HEK293 (cell line): ENCODE results near the gene MAGI2.

Experiments used
- CTCF ChIA-PET: fragments of 350-600 bp; formaldehyde crosslinking; extraction: SDS; loops from one replicate; lab custom pipeline; 2021; ENCODE audit warnings: antibody characterized with exemption; lab: Yijun Ruan, JAX
- POLR2A ChIA-PET: fragments of 300-600 bp; formaldehyde crosslinking; extraction: SDS; loops from one replicate; lab custom pipeline; 2020; ENCODE audit warnings: antibody characterized with exemption, inconsistent platforms; lab: Yijun Ruan, JAX
- H3K27ac ChIP-seq: fragments of 200-500 bp; sonication (Bioruptor generic); 2 replicates; pipeline ENCODE4 v1.5.1; 2014; ENCODE audit warnings: low read depth, low read length, control low read depth, inconsistent platforms; ENCODE audit errors: extremely low read depth
- H3K36me3 ChIP-seq, 2 experiments: fragments of 200-500 bp in 1 of 2; sonication (Bioruptor generic) in 1 of 2; 1 replicate in 1 of 2; 2 replicates in 1 of 2; pipeline ENCODE4 v1.5.1; 2014 to 2017; ENCODE audit warnings: inconsistent platforms in 2 of 2, low read length in 2 of 2; ENCODE audit not compliant: control insufficient read depth in 2 of 2, insufficient read depth in 1 of 2
- H3K4me1 ChIP-seq: fragments of 200-500 bp; sonication (Bioruptor generic); 2 replicates; pipeline ENCODE4 v1.5.1; 2014; ENCODE audit warnings: mild to moderate bottlenecking, low read length, inconsistent platforms; ENCODE audit not compliant: control insufficient read depth, insufficient read depth
- H3K4me3 ChIP-seq: 2 replicates; pipeline ENCODE4 v1.5.1; 2011; ENCODE audit warnings: low read depth, mild to moderate bottlenecking, control low read depth, low read length, moderate library complexity
- H3K9me3 ChIP-seq: fragments of 200-500 bp; sonication (Bioruptor generic); 2 replicates; pipeline ENCODE4 v1.5.1; 2014; ENCODE audit warnings: low read depth, low read length, inconsistent platforms; ENCODE audit not compliant: control insufficient read depth, insufficient read depth
- GLI4 ChIP-seq: fragments of 450-650 bp; formaldehyde crosslinking; IDR thresholded peaks from 2 replicates; pipeline ENCODE4 v1.5.1; 2016; ENCODE audit warnings: missing biosample characterization, missing genetic modification characterization
- KLF10 ChIP-seq: fragments of 450-650 bp; IDR thresholded peaks from 2 replicates; pipeline ENCODE4 v1.5.1; 2018; ENCODE audit warnings: missing biosample characterization, mild to moderate bottlenecking, missing genetic modification characterization
- KLF8 ChIP-seq: fragments of 450-650 bp; formaldehyde crosslinking; IDR thresholded peaks from 2 replicates; pipeline ENCODE4 v1.5.1; 2016; ENCODE audit warnings: missing biosample characterization, missing genetic modification characterization
- PRDM1 ChIP-seq: fragments of 450-650 bp; formaldehyde crosslinking; IDR thresholded peaks from 2 replicates; pipeline ENCODE4; 2016; ENCODE audit warnings: missing biosample characterization, missing genetic modification characterization
- WT1 ChIP-seq: fragments of 450-650 bp; formaldehyde crosslinking; IDR thresholded peaks from 2 replicates; pipeline ENCODE4 v1.5.1; 2016; ENCODE audit warnings: missing biosample characterization, missing genetic modification characterization
- ZBTB17 ChIP-seq: fragments of 450-650 bp; formaldehyde crosslinking; IDR thresholded peaks from 2 replicates; pipeline ENCODE4 v1.5.1; 2016; ENCODE audit warnings: missing biosample characterization, missing genetic modification characterization
- ZBTB20 ChIP-seq: fragments of 450-650 bp; formaldehyde crosslinking; IDR thresholded peaks from 2 replicates; pipeline ENCODE4 v1.5.1; 2016; ENCODE audit warnings: missing biosample characterization, missing genetic modification characterization
- ZFP41 ChIP-seq: fragments of 450-650 bp; formaldehyde crosslinking; IDR thresholded peaks from 2 replicates; pipeline ENCODE4 v1.5.1; 2016; ENCODE audit warnings: missing biosample characterization, missing genetic modification characterization, borderline replicate concordance
- ZNF112 ChIP-seq: fragments of 450-650 bp; formaldehyde crosslinking; IDR thresholded peaks from 2 replicates; pipeline ENCODE4 v1.5.0; 2017; ENCODE audit warnings: missing biosample characterization, missing genetic modification characterization
- ZNF157 ChIP-seq: fragments of 450-650 bp; formaldehyde crosslinking; IDR thresholded peaks from 2 replicates; pipeline ENCODE4 v1.5.1; 2016; ENCODE audit warnings: missing biosample characterization, missing genetic modification characterization
- ZNF302 ChIP-seq: fragments of 450-650 bp; formaldehyde crosslinking; IDR thresholded peaks from 2 replicates; pipeline ENCODE4 v1.5.1; 2016; ENCODE audit warnings: missing biosample characterization, missing genetic modification characterization, low read depth
- ZNF335 ChIP-seq: fragments of 450-650 bp; formaldehyde crosslinking; conservative IDR thresholded peaks from 2 replicates; pipeline ENCODE4 v1.5.1; 2016; ENCODE audit warnings: missing biosample characterization, missing genetic modification characterization
- ZNF354C ChIP-seq: fragments of 450-650 bp; formaldehyde crosslinking; IDR thresholded peaks from 2 replicates; pipeline ENCODE4 v1.5.1; 2016; ENCODE audit warnings: missing biosample characterization, missing genetic modification characterization, low read depth, borderline replicate concordance
- ZNF394 ChIP-seq: fragments of 450-650 bp; formaldehyde crosslinking; IDR thresholded peaks from 2 replicates; pipeline ENCODE4 v1.5.1; 2016; ENCODE audit warnings: missing biosample characterization, missing genetic modification characterization, mild to moderate bottlenecking, moderate library complexity, borderline replicate concordance
- ZNF48 ChIP-seq: fragments of 450-650 bp; formaldehyde crosslinking; IDR thresholded peaks from 2 replicates; pipeline ENCODE4 v1.5.1; 2016; ENCODE audit warnings: missing biosample characterization, missing genetic modification characterization
- ZNF530 ChIP-seq: fragments of 450-650 bp; formaldehyde crosslinking; IDR thresholded peaks from 2 replicates; pipeline ENCODE4 v1.5.1; 2016; ENCODE audit warnings: low read depth, missing biosample characterization, missing genetic modification characterization
- ZNF670 ChIP-seq: fragments of 450-650 bp; formaldehyde crosslinking; IDR thresholded peaks from 2 replicates; pipeline ENCODE4 v1.5.1; 2016; ENCODE audit warnings: missing biosample characterization, missing genetic modification characterization, low read depth
- ZNF677 ChIP-seq: fragments of 450-650 bp; IDR thresholded peaks from 2 replicates; pipeline ENCODE4 v1.5.0; 2018; ENCODE audit warnings: missing biosample characterization, mild to moderate bottlenecking, missing genetic modification characterization, moderate library complexity
- ZNF785 ChIP-seq: fragments of 450-650 bp; formaldehyde crosslinking; IDR thresholded peaks from 2 replicates; pipeline ENCODE4 v1.5.1; 2016; ENCODE audit warnings: missing biosample characterization, missing genetic modification characterization
- ZNF791 ChIP-seq: fragments of 450-650 bp; formaldehyde crosslinking; IDR thresholded peaks from 2 replicates; pipeline ENCODE4 v1.5.1; 2016; ENCODE audit warnings: missing biosample characterization, missing genetic modification characterization
- TF ChIP-seq, protein P1 (sequence below): fragments of 450-650 bp; formaldehyde crosslinking; IDR thresholded peaks from 2 replicates; pipeline ENCODE4 v1.5.1; 2017; ENCODE audit warnings: missing biosample characterization, missing genetic modification characterization
- TF ChIP-seq, protein P2 (sequence below): fragments of 450-650 bp; formaldehyde crosslinking; IDR thresholded peaks from 2 replicates; pipeline ENCODE4 v1.5.1; 2017; ENCODE audit warnings: missing biosample characterization, mild to moderate bottlenecking, missing genetic modification characterization, moderate library complexity
- TF ChIP-seq, protein P3 (sequence below): fragments of 450-650 bp; formaldehyde crosslinking; IDR thresholded peaks from 2 replicates; pipeline ENCODE4 v1.5.1; 2016; ENCODE audit warnings: missing biosample characterization, missing genetic modification characterization
- TF ChIP-seq, protein P4 (sequence below): fragments of 450-650 bp; formaldehyde crosslinking; IDR thresholded peaks from 2 replicates; pipeline ENCODE4 v1.5.1; 2016; ENCODE audit warnings: missing biosample characterization, missing genetic modification characterization

MAGI2 gene

DNA sequence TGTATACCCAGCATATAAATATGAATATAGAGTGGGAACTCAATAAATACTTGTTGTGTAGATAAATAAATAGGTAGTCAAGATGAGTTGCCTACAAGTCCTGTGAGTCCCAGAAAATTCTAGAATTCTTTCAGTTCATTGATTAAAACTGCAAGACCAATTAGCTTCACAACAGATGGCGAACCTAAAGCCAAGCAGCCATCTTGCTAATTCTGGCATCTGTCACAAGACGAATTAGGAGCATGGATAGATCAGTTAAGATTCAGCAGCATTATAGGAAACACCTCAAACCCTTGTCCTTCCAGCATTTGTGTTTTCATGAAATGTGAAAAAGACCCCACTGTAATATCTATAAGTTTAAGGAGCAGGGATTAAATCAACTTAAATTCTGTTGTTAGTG, 552.7 kb downstream of the MAGI2 start (continued):
- TF ChIP-seq ZBTB17 (tag by site-specific recombination) (no peak), ZNF354C (tag by site-specific recombination) (no peak)

DNA sequence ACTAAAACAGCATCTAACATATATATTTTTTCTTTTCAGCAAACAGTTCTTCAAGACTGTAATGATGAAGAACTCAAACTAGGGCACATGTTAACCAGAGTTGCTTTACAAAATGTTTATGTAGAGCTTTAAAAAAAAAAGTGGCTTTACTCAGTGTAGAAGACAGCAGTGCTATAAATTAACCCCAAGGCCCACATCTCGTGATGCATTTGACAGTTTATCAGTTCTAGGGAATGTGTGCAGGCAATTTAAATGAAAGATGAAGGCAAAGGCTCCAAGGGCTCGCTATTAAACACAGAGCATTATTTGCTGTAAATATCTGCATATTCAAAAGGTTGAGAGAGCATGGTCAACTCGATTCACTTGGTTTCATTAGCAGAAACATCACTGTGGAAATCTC, 558.1 kb downstream of the MAGI2 start:
- CTCF ChIA-PET = no interaction called here
- TF ChIP-seq PRDM1 (no peak), ZNF791 (no peak), ZNF530 (no peak), ZNF335 (tag by site-specific recombination) (no peak), GLI4 (tag by site-specific recombination) (no peak), KLF8 (tag by site-specific recombination) (no peak), ZNF677 (no peak), ZBTB17 (tag by site-specific recombination) (no peak), KLF10 (tag by site-specific recombination) (no peak), ZNF157 (tag by site-specific recombination) (no peak), ZNF48 (tag by site-specific recombination) (no peak), WT1 (tag by site-specific recombination) (no peak), ZNF302 (tag by site-specific recombination) (no peak), ZNF394 (tag by site-specific recombination) (no peak), ZBTB20 (tag by site-specific recombination) (no peak), ZNF112 (tag by site-specific recombination) (no peak)
- TF ChIP-seq, all 188 proteins: peak for 0
- POLR2A ChIA-PET = no interaction called here

DNA sequence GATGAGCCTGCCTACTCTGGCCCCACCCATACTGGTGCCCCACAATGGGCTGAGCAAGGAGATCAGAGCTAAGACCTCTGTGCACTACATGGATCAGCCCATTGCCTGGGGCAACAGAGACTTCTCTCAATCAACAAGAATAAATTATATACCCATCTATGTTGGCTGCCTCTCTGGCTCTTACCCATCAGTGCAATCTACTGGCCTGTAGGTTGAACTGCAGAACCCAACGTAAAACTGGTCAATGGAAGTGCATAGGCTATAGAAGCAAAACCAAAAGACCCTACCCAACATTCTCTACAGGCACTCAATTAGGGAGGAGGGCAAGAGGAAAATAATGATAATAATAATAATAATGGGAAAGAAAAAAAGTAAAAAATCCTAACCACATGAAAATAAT, 574.3 kb downstream of the MAGI2 start:
- Histone ChIP-seq H3K36me3 (no peaks in the 10 kb centered on the region), H3K4me3 (no peak overlapping the region), H3K9me3 (no peaks in the 10 kb centered on the region), H3K4me1 (no peaks in the 10 kb centered on the region), H3K27ac (no peak overlapping the region)
- CTCF ChIA-PET = no interaction called here
- POLR2A ChIA-PET = no interaction called here
- TF ChIP-seq, protein P1, sequence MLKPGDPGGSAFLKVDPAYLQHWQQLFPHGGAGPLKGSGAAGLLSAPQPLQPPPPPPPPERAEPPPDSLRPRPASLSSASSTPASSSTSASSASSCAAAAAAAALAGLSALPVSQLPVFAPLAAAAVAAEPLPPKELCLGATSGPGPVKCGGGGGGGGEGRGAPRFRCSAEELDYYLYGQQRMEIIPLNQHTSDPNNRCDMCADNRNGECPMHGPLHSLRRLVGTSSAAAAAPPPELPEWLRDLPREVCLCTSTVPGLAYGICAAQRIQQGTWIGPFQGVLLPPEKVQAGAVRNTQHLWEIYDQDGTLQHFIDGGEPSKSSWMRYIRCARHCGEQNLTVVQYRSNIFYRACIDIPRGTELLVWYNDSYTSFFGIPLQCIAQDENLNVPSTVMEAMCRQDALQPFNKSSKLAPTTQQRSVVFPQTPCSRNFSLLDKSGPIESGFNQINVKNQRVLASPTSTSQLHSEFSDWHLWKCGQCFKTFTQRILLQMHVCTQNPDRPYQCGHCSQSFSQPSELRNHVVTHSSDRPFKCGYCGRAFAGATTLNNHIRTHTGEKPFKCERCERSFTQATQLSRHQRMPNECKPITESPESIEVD (tag by site-specific recombination) = no peak
- TF ChIP-seq, protein P2, sequence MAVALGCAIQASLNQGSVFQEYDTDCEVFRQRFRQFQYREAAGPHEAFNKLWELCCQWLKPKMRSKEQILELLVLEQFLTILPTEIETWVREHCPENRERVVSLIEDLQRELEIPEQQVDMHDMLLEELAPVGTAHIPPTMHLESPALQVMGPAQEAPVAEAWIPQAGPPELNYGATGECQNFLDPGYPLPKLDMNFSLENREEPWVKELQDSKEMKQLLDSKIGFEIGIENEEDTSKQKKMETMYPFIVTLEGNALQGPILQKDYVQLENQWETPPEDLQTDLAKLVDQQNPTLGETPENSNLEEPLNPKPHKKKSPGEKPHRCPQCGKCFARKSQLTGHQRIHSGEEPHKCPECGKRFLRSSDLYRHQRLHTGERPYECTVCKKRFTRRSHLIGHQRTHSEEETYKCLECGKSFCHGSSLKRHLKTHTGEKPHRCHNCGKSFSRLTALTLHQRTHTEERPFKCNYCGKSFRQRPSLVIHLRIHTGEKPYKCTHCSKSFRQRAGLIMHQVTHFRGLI (tag by site-specific recombination) = no peak
- TF ChIP-seq ZNF785 (tag by site-specific recombination) = no peak
- TF ChIP-seq, protein P3, sequence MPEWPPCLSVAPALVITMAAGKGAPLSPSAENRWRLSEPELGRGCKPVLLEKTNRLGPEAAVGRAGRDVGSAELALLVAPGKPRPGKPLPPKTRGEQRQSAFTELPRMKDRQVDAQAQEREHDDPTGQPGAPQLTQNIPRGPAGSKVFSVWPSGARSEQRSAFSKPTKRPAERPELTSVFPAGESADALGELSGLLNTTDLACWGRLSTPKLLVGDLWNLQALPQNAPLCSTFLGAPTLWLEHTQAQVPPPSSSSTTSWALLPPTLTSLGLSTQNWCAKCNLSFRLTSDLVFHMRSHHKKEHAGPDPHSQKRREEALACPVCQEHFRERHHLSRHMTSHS (tag by site-specific recombination) = no peak
- TF ChIP-seq, protein P4, sequence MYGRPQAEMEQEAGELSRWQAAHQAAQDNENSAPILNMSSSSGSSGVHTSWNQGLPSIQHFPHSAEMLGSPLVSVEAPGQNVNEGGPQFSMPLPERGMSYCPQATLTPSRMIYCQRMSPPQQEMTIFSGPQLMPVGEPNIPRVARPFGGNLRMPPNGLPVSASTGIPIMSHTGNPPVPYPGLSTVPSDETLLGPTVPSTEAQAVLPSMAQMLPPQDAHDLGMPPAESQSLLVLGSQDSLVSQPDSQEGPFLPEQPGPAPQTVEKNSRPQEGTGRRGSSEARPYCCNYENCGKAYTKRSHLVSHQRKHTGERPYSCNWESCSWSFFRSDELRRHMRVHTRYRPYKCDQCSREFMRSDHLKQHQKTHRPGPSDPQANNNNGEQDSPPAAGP (tag by site-specific recombination) = no peak
- no peak for TF ChIP-seq ZNF670
- no peak for TF ChIP-seq ZFP41 (tag by site-specific recombination)

More for the DNA sequence above, 558.1 kb downstream of the MAGI2 start:
- H3K9me3 ChIP-seq = no peaks in the 10 kb centered on the region
- no peaks in the 10 kb centered on the region for H3K36me3 ChIP-seq
- H3K27ac ChIP-seq = no peak overlapping the region
- H3K4me1 ChIP-seq = no peaks in the 10 kb centered on the region
- no peak overlapping the region for H3K4me3 ChIP-seq
